HG02943 (cell line): ENCODE measurements around the gene POU2F2.
A peak's percentile ranks its signal among the peaks of the same experiment; 100 is the strongest.

Experiments
- ATAC-seq: cut with Tn5 transposase; IDR thresholded peaks from one replicate; pipeline ENCODE4 v1.9.1; 2021; ENCODE audit warnings: mild to moderate bottlenecking, low read depth, moderate library complexity; ENCODE audit not compliant: unreplicated experiment

Gene POU2F2

GRCh38 chr19:42129399-42130253 lies 2.6 kb downstream of the POU2F2 start:
- ATAC-seq, result peak; percentile 54

- no peak for ATAC-seq
These were observed 5.7 kb downstream of the POU2F2 start for GRCh38 chr19:42126574-42126973.

- no peak for ATAC-seq
These were observed 6.7 kb downstream of the POU2F2 start for GRCh38 chr19:42125536-42125935.

GRCh38 chr19:42124386-42124901 lies 7.8 kb downstream of the POU2F2 start:
- no peak for ATAC-seq

GRCh38 chr19:42123765-42124164 lies 8.5 kb downstream of the POU2F2 start:
- no peak for ATAC-seq

- no peak for ATAC-seq
These were observed 9.3 kb downstream of the POU2F2 start for GRCh38 chr19:42122691-42123607.

- no peak for ATAC-seq
These were observed 10.6 kb downstream of the POU2F2 start for GRCh38 chr19:42121656-42122069.

GRCh38 chr19:42121036-42121621 lies 11.1 kb downstream of the POU2F2 start:
- ATAC-seq, result no peak

GRCh38 chr19:42120276-42120980 lies 11.8 kb downstream of the POU2F2 start:
- ATAC-seq, result no peak

GRCh38 chr19:42117076-42117475 lies 15.2 kb downstream of the POU2F2 start:
- ATAC-seq, result no peak

- ATAC-seq, result no peak
These were observed 15.8 kb downstream of the POU2F2 start for GRCh38 chr19:42116308-42117075.

- ATAC-seq, result no peak
These were observed 16.5 kb downstream of the POU2F2 start for GRCh38 chr19:42115705-42116104.

GRCh38 chr19:42115219-42115618 lies 17.0 kb downstream of the POU2F2 start:
- no peak for ATAC-seq

- ATAC-seq, result peak; percentile 60
These were observed 17.8 kb downstream of the POU2F2 start for GRCh38 chr19:42114412-42114811.

GRCh38 chr19:42113641-42114348 lies 18.5 kb downstream of the POU2F2 start:
- peak; percentile 49 for ATAC-seq

GRCh38 chr19:42111811-42112210 lies 20.4 kb downstream of the POU2F2 start:
- ATAC-seq, result no peak

- ATAC-seq, result no peak
These were observed 20.9 kb downstream of the POU2F2 start for GRCh38 chr19:42111384-42111783.

GRCh38 chr19:42110658-42111057 lies 21.6 kb downstream of the POU2F2 start:
- ATAC-seq, result no peak

GRCh38 chr19:42109896-42110295 lies 22.4 kb downstream of the POU2F2 start:
- ATAC-seq, result no peak
